Measurements from ENCODE around the gene NFU1.

GRCh38 chr2:69416147-69416546, 21.1 kb downstream of the NFU1 start:
- TF ChIP-seq CTCF (IDR thresholded peaks at IDR 0.05) (no peak), POLR2A (IDR thresholded peaks at IDR 0.05) (no peak)
